Ovary (tissue), 9 donors: ENCODE results near the gene MPPED1. TPM values are rescaled to one million over a fixed set of nuclear protein-coding genes. Genes with fewer than 3 reads are reported as not detected.

ENCODE experiments used
- DNase-seq, 5 donors: peaks; one replicate each; pipeline ENCODE4 v3.0.0-alpha.2; 2019 to 2020
- H3K27ac ChIP-seq, 2 donors: fragments of 200-600 bp; one replicate each; pipeline versions ENCODE4 v1.5.1 to v1.8.0; 2019 to 2022
- H3K27me3 ChIP-seq: fragments of 200-600 bp; one replicate; pipeline ENCODE4 v1.8.0; 2022
- H3K36me3 ChIP-seq: fragments of 200-600 bp; sonication (generic); one replicate; pipeline ENCODE4 v1.5.1; 2019
- H3K4me1 ChIP-seq: one replicate; pipeline ENCODE4 v1.8.1; 2013; ENCODE audit warnings: mild to moderate bottlenecking, moderate library complexity; ENCODE audit not compliant: insufficient read depth
- H3K4me3 ChIP-seq: fragments of 200-600 bp; sonication (generic); one replicate; pipeline ENCODE4 v1.5.1; 2017
- H3K9me3 ChIP-seq, 2 donors: fragments of 200-600 bp in 1 of 2; sonication (generic) in 1 of 2; one replicate each; pipeline versions ENCODE4 v1.5.1 to v1.8.1; 2013 to 2019; ENCODE audit warnings: mild to moderate bottlenecking in 1 of 2, moderate library complexity in 1 of 2
- EP300 ChIP-seq: sonication (generic); formaldehyde crosslinking; IDR thresholded peaks from one replicate; pipeline ENCODE4 v1.6.1; 2017; ENCODE audit warnings: antibody characterized with exemption
- POLR2A ChIP-seq: fragments of 450-650 bp; IDR thresholded peaks from one replicate; pipeline ENCODE4 v1.6.1; 2017; ENCODE audit warnings: antibody characterized with exemption, mild to moderate bottlenecking, moderate library complexity
- whole genome bisulfite sequencing, 3 donors: extraction: QIAGEN DNeasy Blood & Tissue Kit in 1 of 3; methylation state at CpG; one replicate each; pipeline versions ENCODE4 v1.1.5 to v1.1.7; 2013 to 2017; 5-methylcytosine and 5-hydroxymethylcytosine counted together
- intact Hi-C, 4 donors: fragments of 100-400 bp; cut with DNase I; formaldehyde crosslinking; loops; one replicate each; pipeline versions ENCODE4 v1.11.0 to v1.15.1; 2022 to 2023
- polyA plus RNA-seq, 2 donors: library from polyadenylated mRNA; stranded (reverse); fragments of 200-250 nt in 1 of 2; fragments of 350-450 nt in 1 of 2; fragmentation: Illumina TruSeq in 1 of 2; extraction: RNeasy Lipid Tissue Mini Kit (QIAGEN cat#74804) in 1 of 2; gene quantifications; one replicate each; pipeline ENCODE4 v1.2.3, GENCODE V29; 2013 to 2014
- total RNA-seq, 7 donors: library from RNA; depleted of rRNA in 2 of 7; stranded (reverse); fragments of >200 nt in 2 of 7; fragmentation: NEBNext Ultra II Directional in 3 of 7; extraction: Animal tissue kit (Norgen Biotek cat#: 25700) in 3 of 7; gene quantifications; one replicate each; pipeline versions ENCODE4 v1.1.0 to v1.2.4, GENCODE V29; 2016 to 2023
- TF ChIP-seq, protein P1 (sequence below), 3 donors: fragments of 450-650 bp in 2 of 3; fragments of 200-600 bp in 1 of 3; IDR thresholded peaks; one replicate each; pipeline versions ENCODE4 v1.5.1 to v1.8.0; 2016 to 2022; ENCODE audit warnings: antibody characterized with exemption in 3 of 3, mild to moderate bottlenecking in 1 of 3
- donor health status: DM: no; HTN: no; CAD: no; lungs with moderate emphysema.
- donor health status: DM: no; HTN: no; CAD: no.
- donor health status: Bipolar disorder and iron deficiency.
- donor health status: DM: yes; HTN: yes; CAD: no.
- donor health status: DM: no; HTN: no; CAD: no.
- donor health status: DM: yes; HTN: yes; CAD: no.

Gene MPPED1
- total and polyA plus RNA-seq, 9 donors: 0.45 to 4.1 (median 2.1) TPM

DNA sequence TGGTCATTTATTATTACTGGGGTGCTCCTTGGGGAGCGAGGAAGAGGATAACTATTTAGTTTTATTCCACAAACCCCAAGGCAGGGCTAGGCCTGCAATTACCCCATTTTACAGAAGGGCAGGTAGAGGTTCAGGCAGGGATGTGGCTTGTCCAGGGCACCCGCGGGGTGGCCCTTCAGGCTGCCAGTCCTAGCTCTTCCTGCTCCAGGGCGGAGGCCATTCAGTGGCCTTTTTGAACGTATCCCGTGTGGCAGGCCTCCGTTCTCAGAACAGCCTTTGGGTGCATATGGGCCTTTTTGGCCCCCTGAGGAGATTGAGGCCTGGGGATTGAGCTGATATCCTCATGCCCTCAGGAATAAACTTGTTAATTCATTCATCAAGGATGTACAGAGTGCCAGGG, 66.2 kb downstream of the MPPED1 start:
- intact Hi-C loops: no loop called here
- Histone ChIP-seq H3K9me3 (no peaks in the 10 kb centered on the region), H3K36me3 (no peaks in the 10 kb centered on the region), H3K4me3 (no peak overlapping the region), H3K27ac (no peak overlapping the region), H3K27me3 (no peaks in the 10 kb centered on the region), H3K4me1 (peaks cover 10% of the 10 kb centered on the region)
- no peak for DNase-seq
- whole genome bisulfite sequencing, 3 donors: 94 to 96% (median 95%) methylated on average over 7 of the region's 7 CpGs
- TF ChIP-seq POLR2A (no peak), EP300 (no peak)
- TF ChIP-seq, protein P1, sequence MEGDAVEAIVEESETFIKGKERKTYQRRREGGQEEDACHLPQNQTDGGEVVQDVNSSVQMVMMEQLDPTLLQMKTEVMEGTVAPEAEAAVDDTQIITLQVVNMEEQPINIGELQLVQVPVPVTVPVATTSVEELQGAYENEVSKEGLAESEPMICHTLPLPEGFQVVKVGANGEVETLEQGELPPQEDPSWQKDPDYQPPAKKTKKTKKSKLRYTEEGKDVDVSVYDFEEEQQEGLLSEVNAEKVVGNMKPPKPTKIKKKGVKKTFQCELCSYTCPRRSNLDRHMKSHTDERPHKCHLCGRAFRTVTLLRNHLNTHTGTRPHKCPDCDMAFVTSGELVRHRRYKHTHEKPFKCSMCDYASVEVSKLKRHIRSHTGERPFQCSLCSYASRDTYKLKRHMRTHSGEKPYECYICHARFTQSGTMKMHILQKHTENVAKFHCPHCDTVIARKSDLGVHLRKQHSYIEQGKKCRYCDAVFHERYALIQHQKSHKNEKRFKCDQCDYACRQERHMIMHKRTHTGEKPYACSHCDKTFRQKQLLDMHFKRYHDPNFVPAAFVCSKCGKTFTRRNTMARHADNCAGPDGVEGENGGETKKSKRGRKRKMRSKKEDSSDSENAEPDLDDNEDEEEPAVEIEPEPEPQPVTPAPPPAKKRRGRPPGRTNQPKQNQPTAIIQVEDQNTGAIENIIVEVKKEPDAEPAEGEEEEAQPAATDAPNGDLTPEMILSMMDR (IDR thresholded peaks at IDR 0.05): no peak

DNA sequence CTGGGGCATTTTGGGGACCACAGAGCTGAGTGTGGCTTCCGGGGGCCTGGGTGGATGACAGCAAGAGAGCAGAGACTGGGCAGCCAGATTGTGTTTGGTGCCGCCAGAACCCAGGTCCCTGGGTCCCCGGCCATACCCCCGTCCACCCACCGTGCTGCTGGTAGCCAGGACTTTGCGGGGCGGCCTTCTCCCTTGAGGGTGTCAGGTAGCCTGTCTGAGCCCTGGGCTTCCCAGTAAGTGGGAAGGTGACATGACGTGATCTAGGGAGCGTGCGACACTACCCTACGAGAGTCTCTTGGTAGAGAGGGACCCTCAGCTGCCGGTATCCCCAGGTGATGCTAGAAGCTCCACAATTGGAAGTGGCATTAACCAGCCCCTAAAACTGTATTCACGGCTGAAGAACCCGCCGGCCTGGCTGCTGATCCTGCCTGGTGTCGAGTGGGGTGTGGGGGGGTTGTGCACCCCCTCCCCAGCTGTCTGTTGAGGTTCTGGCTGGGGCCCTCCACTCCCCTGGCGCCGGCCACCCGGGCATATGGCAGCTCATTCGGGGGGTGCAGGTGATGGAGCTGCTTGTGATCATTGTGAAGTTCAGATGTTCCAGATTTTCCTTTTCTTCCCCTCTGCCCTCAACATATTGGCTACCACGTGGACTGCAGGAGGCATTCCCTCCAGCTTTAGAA, 66.9 kb downstream of the MPPED1 start:
- no peak overlapping the region for H3K27ac ChIP-seq
- H3K4me1 ChIP-seq: peaks cover 7% of the 10 kb centered on the region
- no peaks in the 10 kb centered on the region for H3K9me3 ChIP-seq
- no peak overlapping the region for H3K4me3 ChIP-seq
- whole genome bisulfite sequencing, 3 donors: 94 to 95% (median 94%) methylated on average over 19 to 21 of the region's 21 CpGs
- H3K27me3 ChIP-seq: no peaks in the 10 kb centered on the region
- no peak for TF ChIP-seq EP300
- TF ChIP-seq, protein P1 (IDR thresholded peaks at IDR 0.05): no peak
- no peak for TF ChIP-seq POLR2A
- H3K36me3 ChIP-seq: no peaks in the 10 kb centered on the region
- DNase-seq: no peak
- intact Hi-C loops: no loop called here

DNA sequence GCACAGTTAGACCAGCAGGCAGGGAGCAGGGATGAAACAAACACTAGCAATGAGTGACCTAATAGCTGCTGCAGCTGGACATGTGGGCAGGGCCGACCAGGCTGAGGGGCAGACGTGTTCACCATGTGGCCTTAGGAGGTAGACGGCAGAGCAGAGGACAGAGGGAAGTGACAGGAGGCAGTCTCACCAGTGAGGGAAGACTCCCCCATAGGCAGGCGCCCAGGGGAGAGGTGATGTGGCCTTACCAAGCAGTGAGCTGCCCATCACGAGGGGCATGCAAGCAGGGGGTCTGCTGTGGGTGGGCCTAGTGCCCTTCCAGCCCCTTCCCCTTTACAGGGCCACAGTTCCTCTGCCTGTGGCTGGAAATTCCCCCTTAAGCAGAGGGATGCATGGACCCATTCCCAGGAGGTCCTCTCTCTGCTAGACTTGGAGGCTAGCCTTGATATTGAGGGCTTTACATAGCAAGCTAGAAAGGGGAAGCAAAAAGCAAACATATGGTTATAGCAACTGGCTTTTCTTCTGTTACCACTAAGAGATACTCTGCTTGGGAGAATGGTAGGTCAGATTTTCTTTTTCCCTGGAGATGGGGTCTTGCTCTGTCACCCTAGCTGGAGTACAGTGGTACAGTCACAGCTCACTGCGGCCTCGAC, 67.6 kb downstream of the MPPED1 start:
- Histone ChIP-seq H3K4me3 (no peak overlapping the region), H3K36me3 (no peaks in the 10 kb centered on the region), H3K4me1 (peaks cover 7% of the 10 kb centered on the region), H3K27ac (no peak overlapping the region), H3K27me3 (no peaks in the 10 kb centered on the region), H3K9me3 (no peaks in the 10 kb centered on the region)
- 79 to 91% (median 89%) methylated on average over 7 of the region's 7 CpGs for WGBS, 3 donors
- intact Hi-C loops: no loop called here
- TF ChIP-seq, protein P1 (IDR thresholded peaks at IDR 0.05): no peak
- TF ChIP-seq EP300: no peak
- no peak for TF ChIP-seq POLR2A
- no peak for DNase-seq

DNA sequence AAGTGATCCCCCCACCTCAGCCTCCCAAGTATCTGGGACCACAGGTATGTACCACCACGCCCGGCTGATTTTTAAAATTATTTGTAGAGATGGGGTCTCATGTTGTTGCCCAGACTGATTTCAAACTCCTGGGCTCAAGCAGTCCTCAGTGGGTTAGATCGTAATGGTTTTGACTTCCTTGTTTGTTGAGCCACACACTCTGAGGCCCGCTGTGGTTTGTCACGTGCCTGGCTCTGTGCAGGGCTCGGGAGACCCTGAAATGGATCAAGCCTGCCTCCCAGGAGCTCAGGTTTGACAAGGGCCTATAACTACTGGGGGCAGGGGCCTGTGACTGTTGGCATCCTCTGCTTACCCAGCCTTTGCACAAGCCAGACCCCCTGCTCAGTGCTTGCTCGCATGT, 68.1 kb downstream of the MPPED1 start:
- WGBS, 3 donors: 90 to 93% (median 92%) methylated on average over 7 of the region's 7 CpGs
- H3K27ac ChIP-seq: no peak overlapping the region
- no peak overlapping the region for H3K4me3 ChIP-seq
- DNase-seq: no peak
- intact Hi-C loops: no loop called here
- H3K27me3 ChIP-seq: no peaks in the 10 kb centered on the region
- TF ChIP-seq POLR2A: no peak
- H3K36me3 ChIP-seq: no peaks in the 10 kb centered on the region
- H3K9me3 ChIP-seq: no peaks in the 10 kb centered on the region
- peaks cover 7% of the 10 kb centered on the region for H3K4me1 ChIP-seq
